Activated CD4-positive, alpha-beta T cell treated with anti-CD3 and anti-CD28 coated beads, Interleukin-2, amount 50 U/mL, for 4 hours (primary cell): ENCODE results near the gene SH2D1B.

ENCODE experiments used
- DNase-seq, 2 experiments: peaks; one replicate each; pipeline ENCODE4 v3.0.0-alpha.2; 2020

Gene SH2D1B

DNA sequence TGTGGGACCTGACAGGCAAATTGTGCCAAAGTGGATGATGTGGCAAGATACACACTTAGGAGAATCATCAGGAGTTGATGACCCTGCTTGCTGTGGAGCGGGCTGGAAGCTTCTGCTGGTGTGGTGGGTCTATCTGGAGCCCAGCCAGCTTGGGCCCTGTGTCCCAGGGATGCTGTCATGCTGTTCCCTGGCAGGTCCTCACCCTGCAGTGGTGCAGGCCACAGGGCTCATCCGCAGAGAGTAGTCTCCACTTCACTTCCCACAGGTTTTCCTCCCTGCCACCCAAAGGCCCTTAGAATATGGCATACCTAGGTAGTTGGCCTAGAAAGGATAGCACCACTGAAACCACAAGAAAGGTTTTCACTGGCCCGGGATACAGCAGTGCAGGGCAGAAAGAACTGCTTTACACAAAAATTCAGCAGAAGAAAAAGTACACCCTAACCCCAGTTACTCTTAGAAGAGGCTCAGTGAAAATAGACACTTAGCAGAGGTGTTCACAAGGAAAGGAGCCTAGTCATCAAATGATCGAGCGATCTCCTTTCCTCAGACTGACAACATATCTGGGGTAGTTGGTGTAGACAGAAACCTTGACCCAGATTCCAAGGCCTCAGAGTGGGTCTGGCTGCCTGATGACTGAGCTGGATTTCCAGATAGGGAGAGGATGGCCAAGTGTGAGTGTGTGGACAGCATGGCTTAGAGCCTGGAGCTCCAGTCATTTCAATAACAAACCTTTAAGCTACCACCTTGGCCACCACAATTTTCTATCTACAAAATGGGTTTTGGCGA is 31.7 kb downstream of the SH2D1B start:
- no peak for DNase-seq

DNA sequence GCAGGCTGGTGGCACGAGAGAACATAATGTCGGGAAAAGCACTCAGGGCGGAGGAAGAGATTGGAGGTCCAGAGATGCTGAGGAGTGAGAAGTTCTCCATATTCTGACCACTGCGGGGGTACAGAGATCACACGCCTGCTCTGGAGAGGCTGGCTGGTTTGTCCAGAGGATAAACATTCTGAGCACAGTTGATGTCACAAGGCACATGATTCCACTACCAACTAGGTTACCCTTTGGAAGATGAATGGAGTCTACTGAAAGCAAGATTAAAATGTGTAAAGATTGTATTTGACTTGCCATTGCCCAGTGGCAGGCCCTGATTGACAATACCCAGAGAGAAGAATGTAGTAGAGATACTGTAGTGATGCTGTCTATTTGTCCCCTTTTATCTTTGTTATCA is 35.2 kb downstream of the SH2D1B start, which contains the start of gene SPATA46:
SPATA46 (minus strand) TSS at position 164 of the 400 bp plus-strand sequence; CDS start at position 100, 64 bp downstream.
- no peak for DNase-seq

DNA sequence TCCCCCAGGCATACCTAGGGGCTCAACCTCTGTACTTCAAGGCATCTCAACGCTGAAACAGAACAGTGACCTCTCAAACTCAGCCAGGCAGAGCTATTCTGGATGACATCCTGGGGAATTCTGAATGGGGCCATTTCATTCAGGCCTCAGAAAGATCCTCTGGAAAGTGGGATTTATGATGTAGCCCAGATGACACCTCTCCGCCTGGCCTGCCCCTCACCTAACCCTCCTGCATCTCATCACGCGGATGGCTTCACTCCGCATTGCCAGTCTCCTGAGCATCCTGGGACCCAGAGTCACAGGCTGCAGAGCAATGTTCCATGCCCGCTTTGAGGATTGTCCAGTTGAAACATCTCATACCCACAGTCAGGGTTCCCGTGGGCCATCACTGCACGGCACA is 36.5 kb downstream of the SH2D1B start:
- no peak for DNase-seq

DNA sequence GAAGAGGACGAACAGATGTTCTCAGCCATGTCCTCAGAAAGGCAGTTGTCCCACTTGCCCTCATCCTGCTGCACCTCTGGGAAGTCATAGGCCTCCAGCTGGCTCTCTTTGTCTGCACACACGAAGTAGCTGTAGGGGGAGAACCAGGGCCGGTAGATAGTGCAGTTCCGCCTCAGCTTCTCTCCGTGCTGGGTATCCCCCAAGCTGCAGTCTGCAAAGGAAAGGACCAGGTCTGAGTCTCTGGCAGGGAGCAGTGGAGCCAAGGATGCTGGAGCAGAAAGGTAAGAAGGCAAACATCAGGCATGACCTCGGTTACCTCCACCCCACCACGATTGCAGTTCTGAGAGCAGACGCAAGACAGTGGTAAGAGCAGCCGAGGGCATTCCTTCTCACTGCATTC is 37.5 kb downstream of the SH2D1B start:
- DNase-seq, result no peak

DNA sequence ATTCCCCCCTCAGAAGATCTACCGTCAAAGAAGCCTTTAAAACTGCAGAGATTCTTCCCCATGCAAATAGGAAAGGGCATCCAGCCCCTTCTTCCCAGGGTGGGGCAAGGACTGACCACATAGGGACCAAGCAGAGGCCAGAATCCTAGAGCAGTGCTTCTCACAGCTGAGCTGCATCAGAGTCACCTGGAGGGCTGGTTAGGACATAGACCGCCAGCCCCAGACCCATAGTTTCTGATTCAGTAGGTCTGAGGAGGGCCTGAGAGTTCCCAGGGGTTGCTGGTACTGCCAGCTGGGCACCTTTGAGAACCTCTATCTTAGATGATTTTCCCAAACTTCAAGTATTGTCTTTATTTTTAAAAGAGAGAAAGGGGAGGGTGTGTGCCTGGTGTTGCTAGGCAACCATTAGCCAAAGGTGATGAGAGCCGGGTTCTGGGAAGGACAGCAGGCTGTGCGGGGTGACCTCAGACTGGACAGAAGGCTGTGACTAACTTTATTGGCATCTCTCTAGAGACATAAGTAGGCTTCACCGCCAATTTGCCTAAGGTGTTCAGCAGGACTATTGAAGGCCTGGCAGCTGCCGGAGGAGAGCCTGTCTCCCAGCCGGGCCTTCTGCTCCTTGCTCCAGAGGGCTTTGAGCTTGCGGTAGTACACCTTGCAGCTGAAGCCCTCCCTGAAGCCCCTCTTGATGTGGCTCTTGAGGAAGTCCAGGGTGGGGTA is 38.2 kb downstream of the SH2D1B start:
- DNase-seq, result no peak

DNA sequence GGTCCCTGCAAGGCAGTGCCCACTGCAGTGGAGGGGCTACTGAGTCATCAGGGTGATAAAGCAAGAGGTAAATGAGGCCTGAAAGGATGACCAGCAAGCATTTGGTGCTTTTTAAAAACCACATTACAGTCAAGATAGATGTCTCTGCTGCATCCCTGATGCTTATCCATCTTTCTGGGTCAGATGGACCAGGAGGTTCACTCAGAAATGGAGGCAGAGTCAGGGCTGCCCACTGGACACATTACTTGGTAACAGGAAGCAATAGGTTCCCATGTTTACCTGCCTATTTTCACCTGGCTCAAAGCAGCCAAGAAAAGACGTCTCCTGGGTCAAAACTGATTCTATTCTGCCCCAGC is 38.9 kb downstream of the SH2D1B start:
- no peak for DNase-seq

DNA sequence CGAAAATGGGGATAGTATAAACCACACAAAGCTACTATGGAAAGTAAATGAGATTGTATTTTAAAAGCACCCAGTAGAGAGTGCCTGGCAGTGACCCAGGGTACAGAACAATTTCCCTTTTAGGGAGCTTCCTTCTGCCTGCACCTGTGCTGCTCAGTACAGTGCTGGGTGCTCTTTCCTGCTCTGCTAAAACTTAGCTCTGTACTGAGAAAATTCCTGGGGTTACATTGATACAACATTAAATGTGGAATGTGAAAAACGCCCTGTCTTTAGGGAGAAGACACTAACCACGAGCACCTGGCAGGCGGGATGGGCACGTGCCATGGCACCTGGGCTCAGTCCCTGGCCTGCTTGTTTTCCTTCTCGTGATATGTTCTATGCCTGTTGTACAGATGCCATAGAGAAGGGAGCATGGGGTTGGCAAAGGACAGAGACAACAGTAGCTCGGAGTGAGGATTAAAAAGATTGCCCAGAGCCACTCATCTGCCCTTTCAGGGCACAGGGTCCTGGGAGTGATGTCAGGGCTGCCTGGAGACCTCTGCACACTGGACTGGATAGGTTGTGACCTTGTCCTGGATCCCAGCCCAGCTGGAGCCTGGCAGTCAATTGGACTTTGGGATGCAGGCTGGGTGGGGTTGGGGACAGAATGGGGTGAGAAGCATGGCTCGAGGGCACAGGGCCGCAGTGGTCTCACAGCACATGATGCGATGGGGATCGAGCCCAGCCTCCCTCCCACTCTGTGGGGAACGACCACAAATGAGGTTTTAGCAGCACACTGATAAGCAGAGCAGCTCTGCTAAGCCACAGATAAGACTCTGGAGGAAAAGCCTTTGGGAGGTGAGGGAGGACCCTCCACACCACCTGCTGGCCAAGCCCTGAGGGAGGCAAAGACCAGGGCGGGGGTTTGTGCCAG is 39.5 kb downstream of the SH2D1B start:
- no peak for DNase-seq

DNA sequence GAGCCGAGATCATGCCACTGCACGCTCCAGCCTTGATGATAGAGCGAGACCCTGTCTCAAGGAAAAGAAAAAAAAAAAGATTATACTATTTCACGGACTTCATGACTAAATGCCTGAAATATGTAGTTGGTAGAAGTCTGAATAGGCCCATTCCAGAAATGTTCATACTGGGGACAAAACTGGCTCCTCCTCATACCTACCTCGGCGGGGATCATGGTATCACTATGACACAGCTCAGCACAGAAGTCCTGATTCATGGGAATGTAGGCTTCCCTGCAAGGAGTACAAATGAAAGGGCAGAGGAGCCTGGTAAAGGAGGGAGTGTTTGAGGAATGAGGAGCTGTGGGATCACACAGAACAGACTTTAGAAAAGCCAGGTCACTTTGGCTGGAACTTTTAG is 40.3 kb downstream of the SH2D1B start:
- no peak for DNase-seq

DNA sequence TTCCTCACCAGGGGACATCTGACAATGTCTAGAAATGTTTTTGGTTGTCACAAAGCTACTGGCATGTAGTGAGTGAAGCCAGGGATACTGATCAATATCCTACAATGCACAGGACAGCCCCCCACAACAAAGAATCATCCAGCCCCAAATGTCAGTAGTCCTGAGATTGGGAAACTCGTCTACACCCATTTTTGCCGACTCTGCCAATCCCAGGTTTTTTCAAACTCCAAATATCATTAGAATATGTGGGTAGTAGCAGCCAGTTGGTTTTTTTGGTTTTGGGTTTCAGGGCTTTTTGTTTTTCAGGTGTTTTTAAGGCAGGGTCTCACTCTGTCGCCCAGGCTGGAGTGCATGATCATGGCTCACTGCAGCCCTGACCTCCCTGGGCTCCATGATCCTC is 41.2 kb downstream of the SH2D1B start:
- no peak for DNase-seq

DNA sequence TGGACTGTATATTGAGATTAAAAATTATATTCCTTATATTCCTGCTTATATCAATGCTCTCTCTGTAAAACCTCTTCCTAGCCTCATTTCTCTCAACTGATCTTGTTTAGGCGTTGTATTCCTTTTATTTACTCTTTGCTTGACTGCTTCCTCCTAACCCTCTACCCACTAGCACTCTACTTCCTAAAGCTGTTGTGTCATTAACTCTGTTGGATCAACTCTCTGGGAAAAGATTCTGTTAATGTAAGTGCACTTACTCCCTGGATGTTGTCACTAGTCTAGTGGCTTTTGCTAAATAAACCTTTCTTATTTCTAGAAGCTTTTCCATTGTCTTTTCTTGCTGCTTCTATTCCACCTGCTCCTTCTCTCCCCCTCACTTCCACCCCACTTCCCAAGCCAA is 41.8 kb downstream of the SH2D1B start:
- DNase-seq, result no peak

DNA sequence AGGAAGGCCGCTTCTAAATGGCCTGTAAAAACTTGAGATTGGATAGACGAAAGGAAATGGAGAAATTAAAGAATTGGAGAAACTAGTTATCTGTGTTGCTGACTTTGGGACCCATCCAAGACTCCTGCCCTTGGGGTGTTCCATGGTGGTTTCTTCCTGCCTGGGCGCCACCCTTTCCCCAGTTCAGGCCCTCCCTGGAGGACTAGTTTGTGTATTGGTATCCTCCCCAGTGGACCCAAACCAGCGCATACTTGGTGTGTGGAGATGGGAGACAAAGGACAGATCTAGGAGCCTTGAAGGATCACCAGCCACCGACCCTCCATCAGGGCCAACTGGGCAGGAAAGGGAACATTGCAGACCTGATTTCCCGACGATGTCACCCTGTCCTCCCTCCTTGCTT is 42.4 kb downstream of the SH2D1B start:
- DNase-seq, result no peak

DNA sequence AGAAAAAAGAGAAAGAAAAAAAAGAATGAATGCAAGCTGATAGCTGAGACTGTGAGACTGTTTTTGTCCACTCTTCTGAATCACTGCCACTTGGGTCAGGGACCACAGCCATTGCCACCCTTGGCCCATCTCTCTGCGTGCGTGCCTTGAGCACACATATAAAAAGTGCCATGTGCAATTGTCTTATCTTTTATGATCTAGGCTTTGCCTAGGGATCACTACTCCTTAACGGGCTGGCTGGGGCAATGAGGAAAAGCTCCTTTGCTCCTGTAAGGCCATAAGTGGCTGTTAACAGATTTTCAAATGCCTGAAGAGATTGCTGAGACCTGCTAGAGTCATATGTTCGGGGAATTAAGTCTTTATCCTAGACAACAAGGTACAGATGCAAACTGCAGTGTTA is 43.5 kb downstream of the SH2D1B start:
- DNase-seq, result no peak

DNA sequence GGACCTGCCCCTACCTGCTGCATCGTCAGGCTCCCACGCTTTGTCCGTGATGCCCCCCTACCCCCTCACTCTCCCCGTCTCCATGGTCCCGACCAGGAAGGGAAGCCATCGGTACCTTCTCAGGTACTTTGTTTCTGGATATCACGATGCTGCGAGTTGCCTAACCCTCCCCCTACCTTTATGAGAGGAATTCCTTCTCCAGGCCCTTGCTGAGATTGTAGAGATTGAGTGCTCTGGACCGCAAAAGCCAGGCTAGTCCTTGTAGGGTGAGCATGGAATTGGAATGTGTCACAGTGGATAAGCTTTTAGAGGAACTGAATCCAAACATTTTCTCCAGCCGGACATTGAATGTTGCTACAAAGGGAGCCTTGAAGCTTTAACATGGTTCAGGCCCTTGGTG is 44.2 kb downstream of the SH2D1B start:
- no peak for DNase-seq

DNA sequence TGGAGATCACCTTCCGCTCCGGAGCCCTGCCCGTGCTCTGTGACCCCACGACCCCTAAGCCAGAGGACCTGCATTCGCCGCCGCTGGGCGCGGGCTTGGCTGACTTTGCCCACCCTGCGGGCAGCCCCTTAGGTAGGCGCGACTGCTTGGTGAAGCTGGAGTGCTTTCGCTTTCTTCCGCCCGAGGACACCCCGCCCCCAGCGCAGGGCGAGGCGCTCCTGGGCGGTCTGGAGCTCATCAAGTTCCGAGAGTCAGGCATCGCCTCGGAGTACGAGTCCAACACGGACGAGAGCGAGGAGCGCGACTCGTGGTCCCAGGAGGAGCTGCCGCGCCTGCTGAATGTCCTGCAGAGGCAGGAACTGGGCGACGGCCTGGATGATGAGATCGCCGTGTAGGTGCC is 44.9 kb downstream of the SH2D1B start:
- DNase-seq, result no peak

DNA sequence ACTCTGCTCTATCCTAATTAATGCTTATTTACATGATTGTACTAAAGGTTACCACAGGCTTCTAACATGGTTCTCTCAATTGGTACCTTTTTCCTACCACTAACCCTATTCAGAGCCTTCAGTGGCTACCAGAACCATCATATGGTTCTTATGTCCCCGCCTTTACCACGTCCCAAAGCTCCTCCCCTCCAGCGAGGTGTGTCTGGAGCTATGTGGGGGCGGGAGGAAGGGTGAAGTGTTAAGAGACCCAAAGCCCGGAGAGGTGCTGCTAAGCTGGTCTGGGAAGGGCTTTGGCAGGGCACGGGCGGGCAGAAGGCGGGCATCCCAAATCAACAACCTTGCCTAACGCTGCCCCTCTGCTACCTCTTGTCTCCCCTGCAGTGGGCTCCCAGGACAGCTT is 45.3 kb downstream of the SH2D1B start:
- DNase-seq, result no peak

DNA sequence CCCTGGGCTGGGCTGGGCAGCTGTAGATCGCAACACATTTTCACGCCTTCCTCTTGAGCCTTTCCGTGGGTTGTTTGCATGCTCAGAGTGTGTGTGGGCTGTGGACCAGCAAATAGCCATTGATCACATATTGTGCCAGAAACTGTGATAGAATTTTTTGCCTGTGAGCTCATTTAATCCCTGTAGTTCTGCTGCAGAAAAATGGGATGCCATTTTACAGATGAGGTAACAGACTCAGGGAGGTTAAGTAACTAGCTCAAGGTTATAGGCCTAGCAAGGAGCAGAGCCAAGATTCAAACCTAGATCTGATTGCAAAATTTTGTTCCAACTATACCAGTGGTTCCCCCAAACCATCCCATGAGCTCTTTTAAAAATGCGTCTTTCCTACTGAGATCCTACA is 45.8 kb downstream of the SH2D1B start:
- DNase-seq, result no peak

DNA sequence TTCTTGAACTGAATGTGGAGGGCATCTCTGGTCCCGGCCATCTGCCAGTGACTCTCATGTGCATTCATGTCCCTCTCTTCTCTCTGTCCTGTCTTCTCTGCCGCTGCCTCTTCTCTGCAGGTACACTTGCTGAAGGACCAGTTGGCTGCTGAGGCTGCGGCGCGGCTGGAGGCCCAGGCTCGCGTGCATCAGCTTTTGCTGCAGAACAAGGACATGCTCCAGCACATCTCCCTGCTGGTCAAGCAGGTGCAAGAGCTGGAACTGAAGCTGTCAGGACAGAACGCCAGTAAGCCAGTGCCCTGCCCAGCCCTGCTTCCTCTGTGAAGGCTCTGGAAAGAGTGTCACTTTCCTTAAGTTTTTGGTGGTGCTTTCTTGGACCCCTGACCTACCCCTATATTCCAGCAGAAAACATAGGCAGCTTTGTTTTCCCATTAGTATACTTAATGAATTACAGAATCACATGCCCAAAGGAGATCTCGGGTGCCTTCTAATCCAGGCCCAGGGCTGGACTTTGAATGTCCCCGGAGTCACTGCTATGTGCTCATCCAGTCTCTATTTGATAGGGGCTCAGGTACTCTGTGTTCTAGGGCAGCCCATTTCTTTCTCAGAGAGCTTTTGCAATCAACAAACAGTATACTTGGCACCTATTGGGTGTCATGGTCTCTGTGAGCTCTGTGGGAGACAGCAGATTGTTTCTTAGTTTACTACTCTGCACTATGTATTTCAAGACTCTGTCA is 46.5 kb downstream of the SH2D1B start:
- no peak for DNase-seq

DNA sequence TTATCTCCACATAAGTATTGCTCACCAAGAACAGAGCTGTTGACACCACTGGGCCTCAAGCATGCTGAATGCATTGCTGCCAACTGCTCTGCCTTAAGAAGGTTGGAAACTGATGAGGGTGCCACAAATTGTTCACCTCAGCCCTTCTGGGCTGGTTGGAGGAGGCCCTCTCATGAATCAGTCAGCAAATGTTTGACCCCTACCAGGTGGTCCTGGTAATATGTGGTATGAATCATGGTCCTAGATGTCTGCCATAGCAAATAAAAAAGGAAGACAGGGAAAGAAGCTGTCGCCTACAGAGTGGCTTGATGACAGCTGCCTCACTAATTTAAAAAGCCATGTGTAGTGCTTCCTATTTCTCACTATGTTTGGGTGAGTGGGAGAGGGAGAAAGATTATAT is 47.4 kb downstream of the SH2D1B start:
- DNase-seq, result no peak

DNA sequence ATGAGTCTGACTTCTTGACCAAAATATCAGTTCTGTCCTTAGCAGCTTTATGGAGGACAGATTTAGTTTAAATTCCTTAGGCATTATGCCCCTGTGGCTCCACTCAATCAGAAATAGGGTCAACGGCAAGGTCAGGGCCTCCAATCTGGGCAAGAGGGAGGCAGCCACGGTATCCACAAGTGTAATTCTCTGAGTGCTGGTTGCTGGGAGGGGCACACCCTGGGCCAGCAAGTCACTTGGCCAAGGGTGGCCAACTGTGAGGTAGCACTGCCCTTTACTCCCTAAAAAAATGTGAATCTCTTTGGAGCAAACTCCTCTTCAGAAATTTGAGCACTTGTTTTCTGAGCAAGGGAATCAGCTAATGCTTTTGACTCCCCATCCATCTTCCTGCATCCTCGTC is 48.1 kb downstream of the SH2D1B start:
- DNase-seq, result no peak

DNA sequence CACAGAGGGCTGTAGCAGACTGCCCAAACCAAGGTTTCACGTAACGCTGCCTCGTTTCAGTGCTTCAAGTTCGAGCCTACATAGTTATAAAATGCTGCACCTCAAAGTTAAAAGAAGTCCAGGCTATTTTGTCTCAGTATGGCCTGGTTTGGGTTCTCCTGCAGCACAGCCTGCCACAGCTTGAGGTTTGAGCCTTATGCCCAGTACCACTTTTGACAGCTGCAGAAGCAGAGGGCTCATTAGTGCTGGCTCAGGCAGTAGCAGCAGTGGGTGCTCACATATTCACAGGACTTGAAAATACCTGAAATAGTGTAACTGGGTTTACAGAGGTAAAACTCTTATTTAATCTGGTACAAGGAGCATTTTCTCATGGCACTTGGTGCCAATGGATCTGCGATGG is 50.6 kb downstream of the SH2D1B start:
- DNase-seq, result no peak

DNA sequence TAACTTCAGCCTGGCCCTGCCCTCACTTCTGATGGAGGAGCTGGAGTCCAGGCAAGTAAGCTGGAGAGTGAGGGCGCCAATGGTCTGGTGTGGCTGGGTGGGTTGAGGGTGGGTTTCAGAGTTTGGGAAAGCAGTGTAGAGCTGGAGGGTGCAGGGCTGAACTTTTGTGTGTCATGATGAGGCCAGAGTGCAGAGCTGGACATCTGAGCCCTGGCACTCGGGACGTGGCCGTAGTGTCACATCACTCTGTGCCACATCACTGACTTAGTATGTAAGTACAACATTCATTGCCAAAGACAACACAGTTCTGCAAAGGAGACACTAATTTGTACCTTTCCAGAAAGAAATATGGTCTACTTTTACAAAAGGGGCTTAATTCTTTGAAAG is 51.1 kb downstream of the SH2D1B start:
- no peak for DNase-seq

DNA sequence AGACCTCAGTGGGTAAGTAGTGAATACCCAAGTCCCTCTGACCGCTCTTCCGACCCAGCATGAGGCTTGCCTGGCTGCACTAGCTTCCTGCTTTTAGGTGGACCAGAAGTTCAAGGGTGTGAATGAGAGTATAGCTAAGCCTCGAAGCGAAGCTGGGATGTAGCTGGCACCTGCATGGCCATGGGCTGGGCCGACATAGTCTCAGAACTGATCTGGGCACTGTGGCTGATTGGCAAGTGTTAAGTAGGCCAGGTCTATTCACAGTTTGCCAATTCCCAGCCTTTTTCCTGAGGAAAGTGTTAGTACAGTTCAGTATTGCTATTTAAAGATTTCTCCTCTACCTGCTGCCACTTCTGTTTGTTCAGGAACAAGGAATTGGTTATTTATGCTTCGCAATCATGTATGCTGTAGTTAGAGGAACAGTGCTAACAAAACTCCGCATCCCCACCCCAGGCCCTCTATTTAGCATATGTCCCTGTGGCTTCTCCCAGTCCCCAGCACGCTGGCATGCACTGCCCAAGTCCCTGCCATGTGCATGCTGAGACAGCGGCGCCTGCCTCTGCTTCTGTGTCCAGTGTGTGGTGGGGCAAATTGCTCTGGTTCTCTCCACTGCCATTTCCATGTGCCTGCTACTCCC is 51.6 kb downstream of the SH2D1B start:
- no peak for DNase-seq
